Naive thymus-derived CD8-positive, alpha-beta T cell (primary cell): ENCODE measurements around the gene SEC63. TPM values are rescaled to one million over a fixed set of nuclear protein-coding genes. Genes with fewer than 3 reads are reported as not detected.

Source experiments
- ATAC-seq, 2 donors: fragments of 150-1000 bp; cut with Tn5 transposase in 1 of 2; sonication (Bioruptor Pico), chemical (Tn5 transposase) in 1 of 2; 1 replicate in 1 of 2; 2 replicates in 1 of 2; pipeline ENCODE4 v1.10.0; 2021; ENCODE audit warnings: mild to moderate bottlenecking in 2 of 2, moderate library complexity in 2 of 2
- POLR2A ChIA-PET: fragments of 350-600 bp; sonication (Branson Sonifier 250); formaldehyde crosslinking; loops from one replicate; lab custom pipeline; 2021; ENCODE audit warnings: antibody characterized with exemption; lab: Charles Lee
- DNase-seq, 10 donors: peaks; one replicate each; pipeline versions ENCODE4 v3.0.0 to v3.0.0-alpha.2; 2020 to 2022
- H3K27ac Mint-ChIP-seq, 10 donors: one replicate each; pipeline ENCODE4 v1.8.0; 2020 to 2022; ENCODE audit warnings: mild to moderate bottlenecking in 10 of 10, mixed read lengths in 10 of 10, moderate library complexity in 4 of 10, inconsistent platforms in 1 of 10
- H3K27me3 Mint-ChIP-seq, 5 donors: one replicate each; pipeline ENCODE4 v1.8.0; 2021 to 2022; ENCODE audit warnings: mixed read lengths in 5 of 5
- H3K36me3 Mint-ChIP-seq, 3 donors: one replicate each; pipeline ENCODE4 v1.8.0; 2020 to 2022; ENCODE audit warnings: mixed read lengths in 3 of 3, mild to moderate bottlenecking in 2 of 3, inconsistent platforms in 1 of 3
- H3K4me1 Mint-ChIP-seq, 4 donors: one replicate each; pipeline ENCODE4 v1.8.0; 2021 to 2022; ENCODE audit warnings: mixed read lengths in 4 of 4
- H3K4me3 Mint-ChIP-seq, 10 donors: one replicate each; pipeline ENCODE4 v1.8.0; 2020 to 2022; ENCODE audit warnings: mild to moderate bottlenecking in 10 of 10, mixed read lengths in 10 of 10, moderate library complexity in 6 of 10, inconsistent platforms in 1 of 10
- H3K9me3 Mint-ChIP-seq, 9 donors: one replicate each; pipeline ENCODE4 v1.8.0; 2020 to 2022; ENCODE audit warnings: mixed read lengths in 9 of 9, mild to moderate bottlenecking in 3 of 9, inconsistent platforms in 1 of 9, moderate library complexity in 1 of 9
- polyA plus RNA-seq, 3 donors: library from polyadenylated mRNA; unstranded; fragments of 300-500 nt; fragmentation: Illumina TruSeq; gene quantifications; one replicate each; pipeline ENCODE4 v1.2.3, GENCODE V29; 2021
- total RNA-seq, 8 experiments: library from RNA in 2 of 8; stranded (reverse) in 2 of 8; gene quantifications; one replicate each; pipeline ENCODE4 v1.2.3 and lab custom pipeline; 2021 to 2026

SEC63 gene
- total and polyA plus RNA-seq, 5 experiments from 2014 or later, result 28.8 to 81.6 (median 32.1) TPM

- POLR2A ChIA-PET, result interaction anchor here (0.7 to 8.3 kb wide), 15 partner anchors 8 to 92 kb away, joined by 3 to 104 read pairs (median 10); no protein-coding TSS in a partner anchor
- Mint-ChIP-seq H3K4me1 (peaks cover 37 to 91% (median 79%) of the 10 kb centered on the region in 4 donors), H3K27ac (peak overlapping the region; percentile 97 to 100 (median 99)), H3K4me3 (peak overlapping the region; percentile 85 to 99 (median 96)), H3K36me3 (peaks cover 0 to 25% (median 4%) of the 10 kb centered on the region in 3 donors), H3K9me3 (no peaks in the 10 kb centered on the region), H3K27me3 (no peaks in the 10 kb centered on the region)
- ATAC-seq (peak in 1 of 2 donors; percentile 22), DNase-seq (peak in 9 of 10 donors; percentile 36 to 76 (median 45))
Observed at GRCh38 chr6:107820338-107821261, 137.4 kb downstream of the SEC63 start.

GRCh38 chr6:107819964-107820337 lies 138.1 kb downstream of the SEC63 start:
- peaks cover 0 to 30% (median 4%) of the 10 kb centered on the region in 3 donors for H3K36me3 Mint-ChIP-seq
- peak in 9 of 10 donors; percentile 16 to 74 (median 43) for DNase-seq

GRCh38 chr6:107819217-107819616 lies 138.8 kb downstream of the SEC63 start:
- Mint-ChIP-seq H3K9me3 (no peaks in the 10 kb centered on the region), H3K4me1 (peaks cover 35 to 86% (median 77%) of the 10 kb centered on the region in 4 donors), H3K27me3 (no peaks in the 10 kb centered on the region), H3K27ac (peak overlapping the region; percentile 97 to 100 (median 99)), H3K36me3 (peaks cover 0 to 36% (median 4%) of the 10 kb centered on the region in 3 donors), H3K4me3 (peak overlapping the region; percentile 85 to 99 (median 96))
- no peak for DNase-seq
- no peak for ATAC-seq
- POLR2A ChIA-PET, result interaction anchor here (0.7 to 8.3 kb wide), 13 partner anchors 12 to 91 kb away, joined by 3 to 104 read pairs (median 4); no protein-coding TSS in a partner anchor

More at GRCh38 chr6:107819964-107820337, 138.1 kb downstream of the SEC63 start:
- peak overlapping the region; percentile 97 to 100 (median 99) for H3K27ac Mint-ChIP-seq
- H3K4me3 Mint-ChIP-seq, result peak overlapping the region; percentile 85 to 99 (median 96)
- no peaks in the 10 kb centered on the region for H3K9me3 Mint-ChIP-seq
- POLR2A ChIA-PET, result interaction anchor here (0.7 to 8.3 kb wide), 13 partner anchors 11 to 92 kb away, joined by 3 to 104 read pairs (median 7); no protein-coding TSS in a partner anchor
- ATAC-seq, result peak in 1 of 2 donors; percentile 13
- H3K4me1 Mint-ChIP-seq, result peaks cover 37 to 89% (median 79%) of the 10 kb centered on the region in 4 donors
- no peaks in the 10 kb centered on the region for H3K27me3 Mint-ChIP-seq

GRCh38 chr6:107818272-107818671 lies 139.7 kb downstream of the SEC63 start:
- H3K4me3 Mint-ChIP-seq, result peak overlapping the region; percentile 1 to 99 (median 94)
- no peaks in the 10 kb centered on the region for H3K27me3 Mint-ChIP-seq
- H3K9me3 Mint-ChIP-seq, result no peaks in the 10 kb centered on the region
- peaks cover 0 to 45% (median 7%) of the 10 kb centered on the region in 3 donors for H3K36me3 Mint-ChIP-seq
- H3K27ac Mint-ChIP-seq, result peak overlapping the region; percentile 97 to 100 (median 99)
- H3K4me1 Mint-ChIP-seq, result peaks cover 35 to 87% (median 80%) of the 10 kb centered on the region in 4 donors
- ATAC-seq (no peak), DNase-seq (no peak)
- POLR2A ChIA-PET, result interaction anchor here (1.1 to 8.3 kb wide), 7 partner anchors 12 to 79 kb away, joined by 4 to 104 read pairs (median 13); no protein-coding TSS in a partner anchor

- Mint-ChIP-seq H3K4me3 (peak overlapping the region; percentile 19 to 99 (median 94)), H3K9me3 (no peaks in the 10 kb centered on the region), H3K27me3 (no peaks in the 10 kb centered on the region), H3K36me3 (peaks cover 0 to 45% (median 9%) of the 10 kb centered on the region in 3 donors), H3K27ac (peak overlapping the region; percentile 58 to 100 (median 98)), H3K4me1 (peaks cover 35 to 86% (median 78%) of the 10 kb centered on the region in 4 donors)
- POLR2A ChIA-PET, result interaction anchor here (0.5 to 8.3 kb wide), 8 partner anchors 12 to 117 kb away, joined by 3 to 104 read pairs (median 6); no protein-coding TSS in a partner anchor
- DNase-seq, result no peak
- ATAC-seq, result no peak
Observed at GRCh38 chr6:107817784-107818183, 140.2 kb downstream of the SEC63 start.

Other genes with a start within 250 kb of the SEC63 start
- gene SCML4, start 133.9 kb downstream of the SEC63 start, total RNA-seq, result 10 to 100 TPM; 80.9 to 81.5 TPM
- 100 to 1,000 TPM in 1 of 3 donors, 10 to 100 TPM in 2; 56.4 to 119 (median 68.6) TPM for gene SCML4, start 133.9 kb downstream of the SEC63 start, polyA plus RNA-seq
- 10 to 100 TPM; 40.8 to 42.9 TPM for gene OSTM1, start 116.5 kb upstream of the SEC63 start, total RNA-seq
- 10 to 100 TPM; 34.1 to 49.6 (median 40.3) TPM for gene OSTM1, start 116.5 kb upstream of the SEC63 start, polyA plus RNA-seq
- not detected for gene NR2E1, start 207.8 kb upstream of the SEC63 start, total RNA-seq
- not detected for gene NR2E1, start 207.8 kb upstream of the SEC63 start, polyA plus RNA-seq